CD14-positive monocyte (primary cell): Measurements from ENCODE around the gene TNIK. TPM values are rescaled to one million over a fixed set of nuclear protein-coding genes. Genes with fewer than 3 reads are reported as not detected.

Source experiments
- DNase-seq, 3 donors: peaks; one replicate each; pipeline ENCODE4 v3.0.0-alpha.2; 2011 to 2022
- H2AFZ ChIP-seq: 2 replicates; pipeline ENCODE4 v1.6.0; 2012; ENCODE audit warnings: mild to moderate bottlenecking, low read depth, low read length, inconsistent platforms; ENCODE audit not compliant: insufficient read depth, poor library complexity, severe bottlenecking
- H3K27ac ChIP-seq, 2 donors: 1 replicate in 1 of 2; 2 replicates in 1 of 2; pipeline ENCODE4 v1.5.1; 2012 to 2013; ENCODE audit warnings: low read length in 2 of 2, control low read depth in 1 of 2, inconsistent platforms in 1 of 2, low read depth in 1 of 2, mild to moderate bottlenecking in 1 of 2
- H3K27me3 ChIP-seq, 2 donors: one replicate each; pipeline versions ENCODE4 v1.6.0 to v1.6.1; 2011 to 2013; ENCODE audit warnings: low read length in 2 of 2; ENCODE audit not compliant: control insufficient read depth in 2 of 2, insufficient read depth in 2 of 2
- H3K36me3 ChIP-seq, 2 donors: replicated peaks in 1 of 2; 1 replicate in 1 of 2; 2 replicates in 1 of 2; pipeline versions ENCODE4 v1.5.1 to v1.6.1; 2012 to 2013; ENCODE audit warnings: low read length in 2 of 2, control low read depth in 1 of 2, inconsistent platforms in 1 of 2, mild to moderate bottlenecking in 1 of 2; ENCODE audit not compliant: insufficient read depth in 2 of 2, control insufficient read depth in 1 of 2
- H3K4me1 ChIP-seq, 2 donors: 1 replicate in 1 of 2; 2 replicates in 1 of 2; pipeline versions ENCODE4 v1.5.1 to v1.6.1; 2012 to 2013; ENCODE audit warnings: low read length in 2 of 2, control low read depth in 1 of 2, inconsistent platforms in 1 of 2, mild to moderate bottlenecking in 1 of 2, moderate library complexity in 1 of 2; ENCODE audit not compliant: insufficient read depth in 2 of 2, control insufficient read depth in 1 of 2
- H3K4me2 ChIP-seq: replicated peaks from 2 replicates; pipeline ENCODE3; 2012; ENCODE audit warnings: low read length, moderate library complexity, mild to moderate bottlenecking; ENCODE audit not compliant: poor library complexity, severe bottlenecking; ENCODE audit errors: extremely low read depth
- H3K4me3 ChIP-seq, 3 experiments: fragments of 200-600 bp in 1 of 3; sonication (generic) in 1 of 3; replicated peaks in 1 of 3; 1 replicate in 2 of 3; 2 replicates in 1 of 3; pipeline ENCODE4 v1.5.1; 2011 to 2013; ENCODE audit warnings: low read length in 3 of 3, mild to moderate bottlenecking in 3 of 3, control low read depth in 2 of 3, low read depth in 2 of 3, inconsistent platforms in 1 of 3, moderate library complexity in 1 of 3
- H3K79me2 ChIP-seq: 2 replicates; pipeline ENCODE4 v1.6.0; 2012; ENCODE audit warnings: mild to moderate bottlenecking, control low read depth, inconsistent platforms, low read length, moderate library complexity; ENCODE audit not compliant: insufficient read depth
- H3K9ac ChIP-seq: 2 replicates; pipeline ENCODE4 v1.6.0; 2017; ENCODE audit warnings: low read length, mild to moderate bottlenecking; ENCODE audit not compliant: insufficient read depth, poor library complexity, severe bottlenecking
- H3K9me3 ChIP-seq, 2 donors: replicated peaks in 1 of 2; 1 replicate in 1 of 2; 2 replicates in 1 of 2; pipeline versions ENCODE4 v1.5.1 to v1.6.1; 2012 to 2013; ENCODE audit warnings: low read length in 2 of 2, control low read depth in 1 of 2; ENCODE audit not compliant: control insufficient read depth in 1 of 2, insufficient read depth in 1 of 2
- H4K20me1 ChIP-seq: 2 replicates; pipeline ENCODE4 v1.6.0; 2012; ENCODE audit warnings: mild to moderate bottlenecking, low read length, control low read depth, moderate library complexity; ENCODE audit not compliant: insufficient read depth
- H3K27ac Mint-ChIP-seq, 7 donors: one replicate each; pipeline ENCODE4 v1.8.0; 2020; ENCODE audit warnings: mild to moderate bottlenecking in 7 of 7, mixed read lengths in 7 of 7, moderate library complexity in 6 of 7, inconsistent platforms in 2 of 7
- H3K27me3 Mint-ChIP-seq, 3 donors: one replicate each; pipeline ENCODE4 v1.8.0; 2021 to 2022; ENCODE audit warnings: low read depth in 3 of 3, mild to moderate bottlenecking in 3 of 3, mixed read lengths in 3 of 3, moderate library complexity in 3 of 3, inconsistent platforms in 1 of 3
- H3K36me3 Mint-ChIP-seq, 2 donors: one replicate each; pipeline ENCODE4 v1.8.0; 2020; ENCODE audit warnings: mixed read lengths in 2 of 2, inconsistent platforms in 1 of 2, mild to moderate bottlenecking in 1 of 2
- H3K4me1 Mint-ChIP-seq: one replicate; pipeline ENCODE4 v1.8.0; 2020; ENCODE audit warnings: mild to moderate bottlenecking, mixed read lengths
- H3K4me3 Mint-ChIP-seq, 2 donors: one replicate each; pipeline ENCODE4 v1.8.0; 2020; ENCODE audit warnings: mild to moderate bottlenecking in 2 of 2, mixed read lengths in 2 of 2, moderate library complexity in 1 of 2
- H3K9me3 Mint-ChIP-seq, 7 donors: one replicate each; pipeline ENCODE4 v1.8.0; 2020 to 2022; ENCODE audit warnings: mixed read lengths in 7 of 7, mild to moderate bottlenecking in 6 of 7, moderate library complexity in 6 of 7, inconsistent platforms in 2 of 7
- CTCF ChIP-seq: fragments of 200-600 bp; IDR thresholded peaks from one replicate; pipeline ENCODE4 v1.8.0; 2022; ENCODE audit warnings: antibody characterized with exemption, mild to moderate bottlenecking
- WGBS: methylation state at CpG from one replicate; pipeline ENCODE4 v1.1.5; 2013; ENCODE audit warnings: missing lambda C conversion rate; ENCODE audit not compliant: insufficient coverage; 5-methylcytosine and 5-hydroxymethylcytosine counted together
- intact Hi-C, 2 donors: fragments of 100-400 bp; cut with micrococcal nuclease; formaldehyde crosslinking; loops; one replicate each; pipeline versions ENCODE4 v1.15.0 to v1.15.1; 2023
- polyA plus RNA-seq, 3 donors: library from polyadenylated mRNA; depleted of rRNA in 1 of 3; unstranded in 2 of 3; stranded (reverse) in 1 of 3; fragments of 300-500 nt in 2 of 3; fragments of >200 nt in 1 of 3; fragmentation: Illumina TruSeq in 2 of 3; gene quantifications; 1 replicate in 2 of 3; 2 replicates in 1 of 3; pipeline ENCODE4 v1.2.3, GENCODE V29; 2012 to 2021

Gene TNIK
- polyA plus RNA-seq, 3 donors: 0.36 to 1.8 (median 0.75) TPM

GRCh38 chr3:171356251-171356650, 104.0 kb downstream of the TNIK start:
- Histone ChIP-seq H3K79me2 (no peaks in the 10 kb centered on the region), H3K36me3 (no peaks in the 10 kb centered on the region), H3K4me3 (no peak overlapping the region), H3K9ac (no peak overlapping the region), H4K20me1 (no peaks in the 10 kb centered on the region), H3K27me3 (no peaks in the 10 kb centered on the region), H3K4me2 (no peak overlapping the region), H2AFZ (no peak overlapping the region), H3K27ac (no peak overlapping the region), H3K9me3 (no peaks in the 10 kb centered on the region), H3K4me1 (no peaks in the 10 kb centered on the region)
- intact Hi-C loops: no loop called here
- Mint-ChIP-seq H3K4me1 (peaks cover 10% of the 10 kb centered on the region), H3K36me3 (no peaks in the 10 kb centered on the region), H3K27ac (no peak overlapping the region), H3K9me3 (peaks cover 0 to 2% (median 0%) of the 10 kb centered on the region in 7 donors), H3K4me3 (no peak overlapping the region), H3K27me3 (peaks cover 0 to 2% (median 0%) of the 10 kb centered on the region in 3 donors)
- DNase-seq: no peak
- no CpG with 5 or more reads among the region's 3 CpGs for WGBS
- TF ChIP-seq CTCF: no peak

GRCh38 chr3:171354706-171355582, 105.3 kb downstream of the TNIK start:
- 93% methylated on average over 2 of the region's 4 CpGs for WGBS
- Mint-ChIP-seq H3K4me1 (peaks cover 17% of the 10 kb centered on the region), H3K9me3 (no peaks in the 10 kb centered on the region), H3K27me3 (peaks cover 0 to 2% (median 0%) of the 10 kb centered on the region in 3 donors), H3K27ac (peak overlapping the region in 1 of 7 donors; percentile 38), H3K36me3 (no peaks in the 10 kb centered on the region), H3K4me3 (no peak overlapping the region)
- H3K4me3 ChIP-seq: no peak overlapping the region
- no peak for DNase-seq
- no peaks in the 10 kb centered on the region for H3K36me3 ChIP-seq
- H4K20me1 ChIP-seq: no peaks in the 10 kb centered on the region
- no peak for TF ChIP-seq CTCF
- no peaks in the 10 kb centered on the region for H3K27me3 ChIP-seq
- H3K79me2 ChIP-seq: no peaks in the 10 kb centered on the region
- intact Hi-C loops: no loop called here
- peaks cover 7 to 9% of the 10 kb centered on the region in 2 donors for H3K4me1 ChIP-seq
- H3K27ac ChIP-seq: no peak overlapping the region
- no peaks in the 10 kb centered on the region for H3K9me3 ChIP-seq
- no peak overlapping the region for H2AFZ ChIP-seq
- no peak overlapping the region for H3K4me2 ChIP-seq
- no peak overlapping the region for H3K9ac ChIP-seq
